Mesothelial cell of epicardium (in vitro differentiated cells): Measurements from ENCODE around the gene USP32. TPM values are rescaled to one million over a fixed set of nuclear protein-coding genes. Genes with fewer than 3 reads are reported as not detected.

Experiments
- DNase-seq, 2 experiments: peaks; one replicate each; pipeline ENCODE4 v3.0.0; 2021; ENCODE audit warnings: low spot score in 2 of 2; ENCODE audit not compliant: unreplicated experiment in 2 of 2
- H3K27ac Mint-ChIP-seq: 2 replicates; pipeline ENCODE4 v1.8.0; 2021; ENCODE audit warnings: mixed read lengths
- H3K27me3 Mint-ChIP-seq: 2 replicates; pipeline ENCODE4 v1.8.0; 2021; ENCODE audit warnings: low read depth, mixed read lengths
- H3K36me3 Mint-ChIP-seq: 2 replicates; pipeline ENCODE4 v1.8.0; 2021; ENCODE audit warnings: mixed read lengths
- H3K4me1 Mint-ChIP-seq: 2 replicates; pipeline ENCODE4 v1.8.0; 2021; ENCODE audit warnings: mixed read lengths
- H3K4me3 Mint-ChIP-seq: 2 replicates; pipeline ENCODE4 v1.8.0; 2021; ENCODE audit warnings: mild to moderate bottlenecking, moderate library complexity, mixed read lengths
- H3K9me3 Mint-ChIP-seq: 2 replicates; pipeline ENCODE4 v1.8.0; 2021; ENCODE audit warnings: mixed read lengths
- CTCF ChIP-seq: fragments of 200-600 bp; sonication (generic); IDR thresholded peaks from one replicate; pipeline ENCODE4 v1.5.0; 2021; ENCODE audit warnings: antibody characterized with exemption; ENCODE audit not compliant: unreplicated experiment
- total RNA-seq: library from RNA; stranded (reverse); gene quantifications from 3 replicates; pipeline ENCODE4 v1.2.1, GENCODE V29; 2021

USP32 gene
- total RNA-seq, 1 donor from 2014 or later: 48.4 TPM

GRCh38 chr17:60292697-60293096, 99.2 kb downstream of the USP32 start:
- H3K27ac Mint-ChIP-seq: no peak overlapping the region
- H3K27me3 Mint-ChIP-seq: no peaks in the 10 kb centered on the region
- no peak overlapping the region for H3K4me3 Mint-ChIP-seq
- H3K9me3 Mint-ChIP-seq: peaks cover 4% of the 10 kb centered on the region
- no peak for DNase-seq
- no peaks in the 10 kb centered on the region for H3K4me1 Mint-ChIP-seq
- H3K36me3 Mint-ChIP-seq: peaks cover 22% of the 10 kb centered on the region
- TF ChIP-seq CTCF: no peak

GRCh38 chr17:60284709-60285108, 107.2 kb downstream of the USP32 start:
- no peaks in the 10 kb centered on the region for H3K27me3 Mint-ChIP-seq
- no peak for DNase-seq
- peaks cover 2% of the 10 kb centered on the region for H3K4me1 Mint-ChIP-seq
- no peak overlapping the region for H3K4me3 Mint-ChIP-seq
- H3K9me3 Mint-ChIP-seq: no peaks in the 10 kb centered on the region
- no peak overlapping the region for H3K27ac Mint-ChIP-seq
- H3K36me3 Mint-ChIP-seq: peaks cover 17% of the 10 kb centered on the region
- no peak for TF ChIP-seq CTCF

GRCh38 chr17:60283816-60284215, 108.1 kb downstream of the USP32 start:
- peaks cover 2% of the 10 kb centered on the region for H3K4me1 Mint-ChIP-seq
- no peaks in the 10 kb centered on the region for H3K9me3 Mint-ChIP-seq
- no peak overlapping the region for H3K27ac Mint-ChIP-seq
- TF ChIP-seq CTCF: no peak
- no peak overlapping the region for H3K4me3 Mint-ChIP-seq
- no peaks in the 10 kb centered on the region for H3K27me3 Mint-ChIP-seq
- DNase-seq: no peak
- H3K36me3 Mint-ChIP-seq: peaks cover 17% of the 10 kb centered on the region

- Mint-ChIP-seq H3K27ac (no peak overlapping the region), H3K4me1 (peaks cover 2% of the 10 kb centered on the region), H3K9me3 (no peaks in the 10 kb centered on the region), H3K27me3 (no peaks in the 10 kb centered on the region), H3K4me3 (no peak overlapping the region), H3K36me3 (peaks cover 3% of the 10 kb centered on the region)
- no peak for TF ChIP-seq CTCF
- DNase-seq: no peak
Measured at GRCh38 chr17:60280673-60281072, 111.3 kb downstream of the USP32 start.

GRCh38 chr17:60278237-60278636, 113.7 kb downstream of the USP32 start:
- no peak for DNase-seq
- H3K27ac Mint-ChIP-seq: no peak overlapping the region
- no peak for TF ChIP-seq CTCF
- no peaks in the 10 kb centered on the region for H3K27me3 Mint-ChIP-seq
- no peak overlapping the region for H3K4me3 Mint-ChIP-seq
- no peaks in the 10 kb centered on the region for H3K9me3 Mint-ChIP-seq
- H3K36me3 Mint-ChIP-seq: no peaks in the 10 kb centered on the region
- H3K4me1 Mint-ChIP-seq: peaks cover 2% of the 10 kb centered on the region

GRCh38 chr17:60277258-60277657, 114.7 kb downstream of the USP32 start:
- TF ChIP-seq CTCF: no peak
- Mint-ChIP-seq H3K27ac (no peak overlapping the region), H3K27me3 (no peaks in the 10 kb centered on the region), H3K4me3 (no peak overlapping the region), H3K36me3 (no peaks in the 10 kb centered on the region), H3K4me1 (peaks cover 5% of the 10 kb centered on the region), H3K9me3 (no peaks in the 10 kb centered on the region)
- DNase-seq: no peak
